Psoas muscle (tissue), 8 donors: ENCODE measurements around the gene ANKMY2. TPM values are rescaled to one million over a fixed set of nuclear protein-coding genes. Genes with fewer than 3 reads are reported as not detected.

Experiments used
- ATAC-seq, 4 donors: fragments of 200-7000 bp; cut with Tn5 transposase; one replicate each; pipeline ENCODE4 v1.9.1; 2020; ENCODE audit warnings: moderate library complexity in 3 of 4, mild to moderate bottlenecking in 2 of 4
- DNase-seq, 2 donors: peaks; one replicate each; pipeline ENCODE4 v3.0.0-alpha.2; 2020
- H3K27ac ChIP-seq: fragments of 200-600 bp; one replicate; pipeline ENCODE4 v1.8.0; 2022
- H3K27me3 ChIP-seq, 3 donors: fragments of 200-600 bp in 1 of 3; one replicate each; pipeline versions ENCODE4 v1.6.1 to v1.8.0; 2013 to 2022; ENCODE audit warnings: low read length in 2 of 3, mild to moderate bottlenecking in 2 of 3, moderate library complexity in 1 of 3; ENCODE audit not compliant: insufficient read depth in 3 of 3
- H3K36me3 ChIP-seq, 2 donors: fragments of 200-600 bp in 1 of 2; one replicate each; pipeline versions ENCODE4 v1.6.1 to v1.8.0; 2013 to 2022; ENCODE audit warnings: low read depth in 1 of 2, mild to moderate bottlenecking in 1 of 2, moderate library complexity in 1 of 2; ENCODE audit not compliant: insufficient read depth in 1 of 2
- H3K4me1 ChIP-seq: fragments of 200-600 bp; one replicate; pipeline ENCODE4 v1.8.0; 2022
- H3K4me3 ChIP-seq: fragments of 200-600 bp; one replicate; pipeline ENCODE4 v1.8.0; 2022; ENCODE audit warnings: mild to moderate bottlenecking
- H3K9me3 ChIP-seq: fragments of 200-600 bp; one replicate; pipeline ENCODE4 v1.8.0; 2022
- WGBS, 3 donors: extraction: QIAGEN DNeasy Blood & Tissue Kit; methylation state at CpG; one replicate each; pipeline versions ENCODE4 v1.1.6 to v1.1.7; 2013; 5-methylcytosine and 5-hydroxymethylcytosine counted together
- intact Hi-C, 2 donors: fragments of 100-400 bp; cut with DNase I; formaldehyde crosslinking; loops; one replicate each; pipeline versions ENCODE4 v1.11.0 to v1.14.2; 2022
- polyA plus RNA-seq, 3 donors: library from polyadenylated mRNA; stranded (reverse); fragments of 200-250 nt; gene quantifications; one replicate each; pipeline ENCODE4 v1.2.3, GENCODE V29; 2013
- total RNA-seq, 4 donors: library from RNA; stranded (reverse); fragmentation: NEBNext Ultra II Directional in 2 of 4; extraction: Animal tissue kit (Norgen Biotek cat#: 25700) in 2 of 4; gene quantifications; one replicate each; pipeline versions ENCODE4 v1.2.1 to v1.2.4, GENCODE V29; 2021 to 2023
- TF ChIP-seq, protein P1 (sequence below): fragments of 200-600 bp; IDR thresholded peaks from one replicate; pipeline ENCODE4 v1.8.0; 2022; ENCODE audit warnings: antibody characterized with exemption
- donor health status: healthy with polysubstance abuse.
- donor health status: DM: no; HTN: no; CAD: no; lungs with moderate emphysema.
- donor health status: Bipolar disorder and iron deficiency.
- donor health status: healthy.
- donor health status: DM: yes; HTN: yes; CAD: no.
- donor health status: DM: no; HTN: no; CAD: no.
- donor health status: DM: no; HTN: no; CAD: no.
- donor health status: DM: yes; HTN: yes; CAD: no.

Gene ANKMY2
- total and polyA plus RNA-seq, 7 donors = 4.5 to 16.2 (median 9.9) TPM

DNA sequence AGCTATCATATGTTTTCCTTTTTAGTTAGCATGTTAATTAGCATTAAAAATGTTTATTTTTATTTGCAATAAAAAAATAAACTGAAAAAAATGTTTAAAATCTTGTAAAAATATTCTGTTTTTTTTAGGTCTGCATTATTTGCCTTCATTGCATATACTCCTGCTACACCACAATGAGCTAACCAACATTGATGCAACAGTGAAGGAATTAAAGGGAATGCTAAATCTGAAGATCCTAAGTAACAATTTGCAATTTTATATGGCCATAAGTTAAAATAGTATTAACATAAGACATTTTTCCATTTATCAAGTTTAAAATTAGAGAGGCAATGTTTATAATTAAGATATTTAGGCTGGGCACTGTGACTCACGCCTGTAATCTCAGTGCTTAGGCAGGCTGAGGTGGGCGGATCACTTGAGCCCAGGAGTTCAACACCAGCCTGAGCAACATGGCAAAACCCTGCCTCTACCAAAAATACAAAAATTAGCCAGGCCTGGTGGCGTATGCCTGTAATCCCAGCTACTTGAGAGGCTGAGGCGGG is 86.7 kb downstream of the ANKMY2 start:
- ATAC-seq (no peak), DNase-seq (no peak)
- H3K4me3 ChIP-seq = no peak overlapping the region
- H3K36me3 ChIP-seq = no peaks in the 10 kb centered on the region
- no peaks in the 10 kb centered on the region for H3K27me3 ChIP-seq
- H3K9me3 ChIP-seq = no peaks in the 10 kb centered on the region
- no peaks in the 10 kb centered on the region for H3K4me1 ChIP-seq
- intact Hi-C loops = no loop called here
- H3K27ac ChIP-seq = no peak overlapping the region
- 95 to 98% (median 96%) methylated on average over 4 of the region's 4 CpGs for WGBS, 3 donors
- TF ChIP-seq, protein P1, sequence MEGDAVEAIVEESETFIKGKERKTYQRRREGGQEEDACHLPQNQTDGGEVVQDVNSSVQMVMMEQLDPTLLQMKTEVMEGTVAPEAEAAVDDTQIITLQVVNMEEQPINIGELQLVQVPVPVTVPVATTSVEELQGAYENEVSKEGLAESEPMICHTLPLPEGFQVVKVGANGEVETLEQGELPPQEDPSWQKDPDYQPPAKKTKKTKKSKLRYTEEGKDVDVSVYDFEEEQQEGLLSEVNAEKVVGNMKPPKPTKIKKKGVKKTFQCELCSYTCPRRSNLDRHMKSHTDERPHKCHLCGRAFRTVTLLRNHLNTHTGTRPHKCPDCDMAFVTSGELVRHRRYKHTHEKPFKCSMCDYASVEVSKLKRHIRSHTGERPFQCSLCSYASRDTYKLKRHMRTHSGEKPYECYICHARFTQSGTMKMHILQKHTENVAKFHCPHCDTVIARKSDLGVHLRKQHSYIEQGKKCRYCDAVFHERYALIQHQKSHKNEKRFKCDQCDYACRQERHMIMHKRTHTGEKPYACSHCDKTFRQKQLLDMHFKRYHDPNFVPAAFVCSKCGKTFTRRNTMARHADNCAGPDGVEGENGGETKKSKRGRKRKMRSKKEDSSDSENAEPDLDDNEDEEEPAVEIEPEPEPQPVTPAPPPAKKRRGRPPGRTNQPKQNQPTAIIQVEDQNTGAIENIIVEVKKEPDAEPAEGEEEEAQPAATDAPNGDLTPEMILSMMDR = no peak

DNA sequence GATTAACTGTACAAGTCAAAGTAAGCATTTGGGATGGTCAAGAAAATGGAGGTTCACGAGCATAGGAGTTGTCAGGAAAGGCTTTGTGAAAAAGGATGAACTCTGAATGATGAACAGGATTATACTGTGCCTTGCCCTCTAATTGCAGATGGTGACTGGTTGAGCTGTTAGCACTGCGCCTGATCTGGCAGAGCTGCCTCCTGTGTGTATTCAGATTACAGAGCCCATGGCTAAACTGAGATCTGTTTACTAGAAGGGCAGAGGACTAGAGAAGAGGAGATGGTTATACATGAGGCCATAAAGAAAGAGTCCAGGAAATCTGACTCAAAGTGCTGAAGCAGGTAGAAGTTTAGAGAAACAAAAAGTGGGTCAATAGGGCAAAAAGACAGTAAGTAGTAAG is 89.2 kb downstream of the ANKMY2 start:
- 76 to 87% (median 86%) methylated on average over 2 of the region's 2 CpGs for WGBS, 3 donors
- Histone ChIP-seq H3K36me3 (no peaks in the 10 kb centered on the region), H3K4me1 (no peaks in the 10 kb centered on the region), H3K27me3 (no peaks in the 10 kb centered on the region), H3K27ac (no peak overlapping the region), H3K4me3 (no peak overlapping the region), H3K9me3 (no peaks in the 10 kb centered on the region)
- intact Hi-C loops = no loop called here
- no peak for ATAC-seq
- TF ChIP-seq, protein P1 = no peak
- DNase-seq = no peak

DNA sequence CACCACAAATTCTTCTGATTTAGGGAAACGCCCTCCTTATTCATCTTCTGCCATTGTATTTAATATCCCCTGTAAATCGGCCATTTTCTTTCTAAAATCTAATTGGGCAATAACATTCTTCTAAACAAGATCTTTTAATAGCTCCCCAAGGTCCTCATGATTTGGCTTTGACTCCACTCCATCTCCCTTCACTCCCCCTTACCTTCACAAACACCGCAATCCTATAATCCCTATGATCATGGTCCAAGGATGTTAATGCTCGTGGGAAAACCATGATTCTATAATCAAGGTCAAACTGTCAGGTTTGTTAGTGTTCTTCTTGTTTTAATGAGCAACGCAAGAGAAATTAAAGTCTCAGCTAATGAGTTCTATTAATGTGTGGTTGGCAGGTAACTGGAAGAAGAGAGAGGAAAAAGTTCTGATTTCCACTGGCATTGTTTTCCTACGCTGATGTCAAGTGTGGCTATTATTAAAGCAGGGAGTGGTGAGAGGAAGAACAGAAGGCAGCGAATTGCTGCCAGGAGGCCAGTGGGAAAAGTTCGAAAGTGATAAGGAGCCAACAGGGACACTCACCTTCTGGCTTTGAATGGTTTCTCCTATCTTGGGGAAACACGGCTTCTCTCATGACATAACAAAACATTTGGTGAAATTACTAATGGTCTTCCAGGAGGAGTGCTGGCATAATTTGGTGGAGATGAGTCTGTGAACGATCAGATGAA is 90.9 kb downstream of the ANKMY2 start:
- Histone ChIP-seq H3K4me3 (no peak overlapping the region), H3K27ac (no peak overlapping the region), H3K36me3 (no peaks in the 10 kb centered on the region), H3K4me1 (no peaks in the 10 kb centered on the region), H3K9me3 (no peaks in the 10 kb centered on the region), H3K27me3 (no peaks in the 10 kb centered on the region)
- WGBS, 3 donors = 70 to 74% (median 73%) methylated on average over 10 of the region's 10 CpGs
- intact Hi-C loops = no loop called here
- DNase-seq (no peak), ATAC-seq (no peak)
- TF ChIP-seq, protein P1 = no peak

DNA sequence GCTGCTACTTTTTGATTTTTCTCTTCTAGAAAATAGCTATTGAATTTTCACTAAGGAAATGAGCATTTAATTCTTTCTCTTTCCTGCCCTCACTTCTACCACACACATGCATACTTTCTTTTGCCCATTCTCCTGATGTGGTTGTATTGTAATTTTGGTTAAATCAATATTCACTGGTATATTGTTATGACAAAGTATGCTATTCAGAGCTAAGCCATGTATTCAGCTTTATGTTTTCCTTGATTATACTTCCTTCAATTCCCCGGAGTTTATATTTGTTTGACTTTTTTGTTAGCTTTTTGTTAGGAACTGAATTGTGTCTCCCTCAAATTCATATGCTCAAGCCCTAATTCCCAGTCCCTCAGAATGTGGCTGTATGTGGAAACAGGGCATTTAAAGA is 94.9 kb downstream of the ANKMY2 start:
- H3K27ac ChIP-seq = no peak overlapping the region
- intact Hi-C loops = no loop called here
- TF ChIP-seq, protein P1 = no peak
- no peak for ATAC-seq
- no peaks in the 10 kb centered on the region for H3K4me1 ChIP-seq
- 84 to 89% (median 87%) methylated on average over 1 of the region's 1 CpG for WGBS, 3 donors
- H3K9me3 ChIP-seq = no peaks in the 10 kb centered on the region
- no peaks in the 10 kb centered on the region for H3K36me3 ChIP-seq
- H3K4me3 ChIP-seq = no peak overlapping the region
- no peak for DNase-seq
- no peaks in the 10 kb centered on the region for H3K27me3 ChIP-seq

Other genes with a start within 250 kb of the ANKMY2 start
- gene CRPPA, start 224.2 kb downstream of the ANKMY2 start, total RNA-seq = 1 to 10 TPM; 2.2 to 4.1 (median 3.5) TPM
- 1 to 10 TPM in 1 of 3 donors, under 1 TPM in 2; 0.30 to 1.1 (median 0.79) TPM for gene CRPPA, start 224.2 kb downstream of the ANKMY2 start, polyA plus RNA-seq
- under 1 TPM in 1 of 4 donors, not detected in 3; 0.24 TPM for gene SOSTDC1, start 180.0 kb downstream of the ANKMY2 start, total RNA-seq
- gene SOSTDC1, start 180.0 kb downstream of the ANKMY2 start, polyA plus RNA-seq = under 1 TPM in 1 of 3 donors, not detected in 2; 0.04 TPM
- gene LRRC72, start 118.9 kb downstream of the ANKMY2 start, total RNA-seq = not detected
- not detected for gene LRRC72, start 118.9 kb downstream of the ANKMY2 start, polyA plus RNA-seq
- 100 to 1,000 TPM; 133 to 163 (median 155) TPM for gene BZW2, start 427 bp upstream of the ANKMY2 start, total RNA-seq
- 100 to 1,000 TPM in 2 of 3 donors, 10 to 100 TPM in 1; 83.7 to 133 (median 101) TPM for gene BZW2, start 427 bp upstream of the ANKMY2 start, polyA plus RNA-seq
- 1 to 10 TPM; 4.8 to 9.5 (median 8.5) TPM for gene TSPAN13, start 108.0 kb upstream of the ANKMY2 start, total RNA-seq
- gene TSPAN13, start 108.0 kb upstream of the ANKMY2 start, polyA plus RNA-seq = 10 to 100 TPM in 1 of 3 donors, 1 to 10 TPM in 2; 8.7 to 16.2 (median 10.0) TPM
- not detected for gene AGR2, start 159.2 kb upstream of the ANKMY2 start, total RNA-seq
- under 1 TPM; 0.07 to 0.20 (median 0.17) TPM for gene AGR2, start 159.2 kb upstream of the ANKMY2 start, polyA plus RNA-seq
- not detected for gene AGR3, start 236.2 kb upstream of the ANKMY2 start, total RNA-seq
- gene AGR3, start 236.2 kb upstream of the ANKMY2 start, polyA plus RNA-seq = under 1 TPM in 1 of 3 donors, not detected in 2; 0.31 TPM